K562 (cell line): ENCODE data around the gene BACE1. TPM values are rescaled to one million over a fixed set of nuclear protein-coding genes. Genes with fewer than 3 reads are reported as not detected.

Source experiments
- ATAC-seq: fragments of 200-7000 bp; cut with Tn5 transposase; 3 replicates; pipeline ENCODE4 v1.9.1; 2020; ENCODE audit warnings: moderate library complexity
- BruUV-seq: library from RNA; stranded (reverse); fragments of 400-500 nt; replicated peaks from 2 replicates; lab custom pipeline; 2021; lab: Mats Ljungman, UMichigan
- CTCF ChIA-PET: fragments of 300-600 bp; formaldehyde crosslinking; extraction: SDS; loops from one replicate; lab custom pipeline; 2021; ENCODE audit warnings: low intra/inter-chr PET ratio; lab: Yijun Ruan, JAX
- POLR2A ChIA-PET: fragments of 300-600, 350-650 bp; sonication (Branson Sonifier 250); formaldehyde crosslinking; extraction: SDS; loops from one replicate; lab custom pipeline; 2021; ENCODE audit warnings: antibody characterized with exemption, inconsistent platforms; lab: Yijun Ruan, JAX
- DNase-seq, 4 experiments: peaks; one replicate each; pipeline versions ENCODE4 v3.0.0 to v3.0.0-alpha.2; 2011 to 2018; ENCODE audit warnings: low spot score in 3 of 4, mixed read lengths in 3 of 4; ENCODE audit errors: extremely low read depth in 1 of 4
- FAIRE-seq: peaks from 2 replicates; lab custom pipeline; 2011; peaks lifted over from hg19 to GRCh38; lab: Jason Lieb, UNC
- H2AFZ ChIP-seq: 2 replicates; pipeline ENCODE4 v1.6.0; 2011; ENCODE audit warnings: low read depth, low read length, control low read depth, inconsistent platforms
- H3K27ac ChIP-seq: fragments of 200-600 bp; 3 replicates; pipeline ENCODE4 v1.8.0; 2011; ENCODE audit warnings: low read depth, mild to moderate bottlenecking, control low read depth, inconsistent platforms, low read length, moderate library complexity, mixed read lengths; ENCODE audit errors: extremely low read depth
- H3K27me3 ChIP-seq, 2 experiments: fragments of 300-600 bp in 1 of 2; 2 replicates in 1 of 2; 3 replicates in 1 of 2; pipeline versions ENCODE4 v1.6.0 to v1.8.0; 2011; ENCODE audit warnings: inconsistent platforms in 2 of 2, low read length in 2 of 2, mild to moderate bottlenecking in 1 of 2, mixed read lengths in 1 of 2, moderate library complexity in 1 of 2; ENCODE audit not compliant: control insufficient read depth in 2 of 2, insufficient read depth in 2 of 2
- H3K36me3 ChIP-seq: fragments of 300-600 bp; 3 replicates; pipeline ENCODE4 v1.8.0; 2011; ENCODE audit warnings: mild to moderate bottlenecking, low read length, inconsistent platforms; ENCODE audit not compliant: control insufficient read depth, insufficient read depth
- H3K4me1 ChIP-seq, 2 experiments: fragments of 200-600 bp in 1 of 2; replicated peaks in 1 of 2; 2 replicates in 1 of 2; 3 replicates in 1 of 2; pipeline versions ENCODE4 v1.5.1 to v1.8.0; 2011; ENCODE audit warnings: inconsistent platforms in 2 of 2, low read length in 2 of 2, mild to moderate bottlenecking in 1 of 2, mixed read lengths in 1 of 2, moderate library complexity in 1 of 2; ENCODE audit not compliant: control insufficient read depth in 2 of 2, insufficient read depth in 2 of 2
- H3K4me2 ChIP-seq: 2 replicates; pipeline ENCODE4 v1.6.1; 2011; ENCODE audit warnings: low read length, control low read depth, inconsistent platforms, mixed read lengths; ENCODE audit not compliant: insufficient read depth
- H3K4me3 ChIP-seq: fragments of 200-600 bp; sonication (generic), shearing (Covaris generic); 2 replicates; pipeline ENCODE4 v1.5.1; 2016; ENCODE audit warnings: control low read depth, inconsistent platforms
- H3K79me2 ChIP-seq: fragments of 200-600 bp; 3 replicates; pipeline ENCODE4 v1.8.0; 2011; ENCODE audit warnings: low read length, inconsistent platforms; ENCODE audit not compliant: control insufficient read depth, insufficient read depth
- H3K9ac ChIP-seq, 2 experiments: 2 replicates each; pipeline versions ENCODE4 v1.6.0 to v1.6.1; 2011; ENCODE audit warnings: low read depth in 2 of 2, low read length in 2 of 2, control low read depth in 1 of 2, inconsistent platforms in 1 of 2, mild to moderate bottlenecking in 1 of 2, mixed read lengths in 1 of 2; ENCODE audit not compliant: insufficient read depth in 1 of 2
- H3K9me1 ChIP-seq: one replicate; pipeline ENCODE4 v1.6.0; 2011; ENCODE audit warnings: inconsistent platforms, mild to moderate bottlenecking, low read length, moderate library complexity; ENCODE audit not compliant: control insufficient read depth, insufficient read depth
- H3K9me3 ChIP-seq: replicated peaks from 2 replicates; pipeline ENCODE4 v1.5.1; 2011; ENCODE audit warnings: low read depth, low read length, inconsistent platforms; ENCODE audit not compliant: control insufficient read depth, insufficient read depth
- H4K20me1 ChIP-seq: replicated peaks from 2 replicates; pipeline ENCODE4 v1.6.1; 2011; ENCODE audit warnings: low read length, inconsistent platforms, mixed read lengths; ENCODE audit not compliant: control insufficient read depth, insufficient read depth
- CEBPB ChIP-seq: fragments of 450-650 bp; IDR thresholded peaks from 2 replicates; pipeline ENCODE4 v1.6.1; 2016; ENCODE audit warnings: missing genetic modification characterization, missing compliant biosample characterization
- EGR1 ChIP-seq: fragments of 450-650 bp; conservative IDR thresholded peaks from 2 replicates; pipeline ENCODE4 v1.6.1; 2017; ENCODE audit warnings: mild to moderate bottlenecking
- MTA2 ChIP-seq: fragments of 450-650 bp; IDR thresholded peaks from 2 replicates; pipeline ENCODE4 v1.6.1; 2016; ENCODE audit warnings: low read depth
- MXI1 ChIP-seq: IDR thresholded peaks from 2 replicates; pipeline ENCODE4 v1.6.1; 2011; ENCODE audit warnings: low read depth, mild to moderate bottlenecking, improper control_type of control experiment, low read length
- NFE2 ChIP-seq: IDR thresholded peaks from 2 replicates; pipeline ENCODE4 v1.6.1; 2014; ENCODE audit warnings: antibody characterized with exemption, low read depth
- NR1H2 ChIP-seq: sonication (generic); formaldehyde crosslinking; IDR thresholded peaks from 2 replicates; pipeline ENCODE4 v1.4.0; 2020; ENCODE audit warnings: mild to moderate bottlenecking, missing genetic modification reagents
- NRF1 ChIP-seq, 2 experiments: fragments of 450-650 bp; IDR thresholded peaks in 1 of 2; conservative IDR thresholded peaks in 1 of 2; 2 replicates each; pipeline ENCODE4 v1.6.1; 2014; ENCODE audit warnings: mild to moderate bottlenecking in 2 of 2
- ZEB2 ChIP-seq: fragments of 450-650 bp; IDR thresholded peaks from 2 replicates; pipeline ENCODE4 v1.6.1; 2016
- ZNF408 ChIP-seq: fragments of 250-450 bp; sonication (Bioruptor Pico); IDR thresholded peaks from 2 replicates; pipeline ENCODE4 v1.4.0; 2020; ENCODE audit warnings: low read depth, mild to moderate bottlenecking, moderate library complexity
- WGBS: fragments of 100-300 bp; shearing (Covaris generic); methylation state at CpG from one replicate; pipeline ENCODE4 v1.1.6; 2016; ENCODE audit warnings: low coverage, mixed read lengths; ENCODE audit not compliant: insufficient coverage; ENCODE audit errors: missing lambda C conversion rate; 5-methylcytosine and 5-hydroxymethylcytosine counted together
- in situ Hi-C: fragments of 300-500 bp; cut with MboI; formaldehyde crosslinking; loops from 4 replicates; pipeline ENCODE4 v1.15.0; 2018; ENCODE audit warnings: inconsistent platforms, mixed read lengths
- intact Hi-C: fragments of 100-400 bp; cut with micrococcal nuclease; formaldehyde crosslinking; loops from 2 replicates; pipeline ENCODE4 v1.14.2; 2022
- polyA plus RNA-seq, 8 experiments: library from polyadenylated mRNA; depleted of rRNA in 4 of 8; stranded (reverse) in 5 of 8; unstranded in 3 of 8; fragments of >200 nt; fragmentation: Nextera tagmentation in 2 of 8; fragmentation: Illumina TruSeq in 1 of 8; extraction: Ambion mirVana in 2 of 8; extraction: Trizol in 1 of 8; gene quantifications; 2 replicates each; pipeline versions ENCODE4 v1.2.1 to v1.2.3, GENCODE V29; 2011 to 2014; ENCODE audit warnings: inconsistent platforms in 1 of 8, missing spikeins in 1 of 8
- total RNA-seq, 7 experiments: library from RNA; depleted of rRNA in 6 of 7; stranded (reverse); fragments of >200 nt in 6 of 7; fragmentation: Illumina TruSeq in 2 of 7; extraction: Trizol in 2 of 7; gene quantifications; 2 replicates each; pipeline versions ENCODE4 v1.2.1 to v1.2.3, GENCODE V29; 2011 to 2021; ENCODE audit warnings: low replicate concordance in 1 of 7
- TF ChIP-seq, protein P1 (sequence below): fragments of 250-450 bp; sonication (Bioruptor Pico); IDR thresholded peaks from 2 replicates; pipeline ENCODE4 v1.9.0; 2021; ENCODE audit warnings: mild to moderate bottlenecking
- TF ChIP-seq, protein P2 (sequence below): fragments of 250-450 bp; sonication (Bioruptor Pico); IDR thresholded peaks from 2 replicates; pipeline ENCODE4 v1.5.0; 2021
- TF ChIP-seq, protein P3 (sequence below), 2 experiments: fragments of 200-800 bp in 1 of 2; sonication (Bioruptor generic) in 1 of 2; sonication (generic) in 1 of 2; formaldehyde crosslinking in 1 of 2; IDR thresholded peaks in 1 of 2; conservative IDR thresholded peaks in 1 of 2; 2 replicates each; pipeline versions ENCODE4 v1.5.0 to v1.6.1; 2016 to 2020; ENCODE audit warnings: missing compliant biosample characterization in 1 of 2, missing genetic modification characterization in 1 of 2, missing genetic modification reagents in 1 of 2

BACE1 gene
- total and polyA plus RNA-seq, 9 of the 15 experiments (the other 6 are each of a cell fraction or from before 2014, with no cell fraction given), result 0.01 to 0.25 (median 0.16) TPM; not detected in 5

DNA sequence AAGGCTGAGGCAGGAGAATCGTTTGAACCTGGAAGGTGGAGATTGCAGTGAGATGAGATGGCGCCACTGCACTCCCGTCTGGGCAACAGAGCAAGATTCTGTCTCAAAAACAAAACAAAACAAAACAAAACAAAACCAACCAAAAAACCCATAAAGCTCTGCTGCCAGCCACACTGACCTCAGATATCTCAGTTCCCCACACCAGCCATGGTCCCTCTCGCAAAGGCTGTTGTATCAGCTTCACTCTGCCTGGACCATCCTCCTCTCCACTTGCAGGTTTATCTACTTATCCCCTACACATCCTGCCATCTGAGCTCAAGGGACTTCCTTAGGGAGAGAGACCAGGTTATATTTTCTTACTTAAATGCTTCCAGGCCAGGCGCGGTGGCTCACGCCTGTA, 13.8 kb downstream of the BACE1 start:
- Histone ChIP-seq H2AFZ (no peak overlapping the region), H3K36me3 (no peaks in the 10 kb centered on the region), H3K9ac (no peak overlapping the region), H3K79me2 (no peaks in the 10 kb centered on the region), H4K20me1 (0 out of 2 replicates have a peak, but pooled peaks cover 3% of the 10 kb centered on the region), H3K27me3 (peaks cover 23 to 68% of the 10 kb centered on the region in 2 experiments), H3K27ac (no peak overlapping the region), H3K9me1 (no peaks in the 10 kb centered on the region), H3K4me1 (peaks cover 0 to 10% of the 10 kb centered on the region in 2 experiments; a peak in 2 of 5 replicates), H3K4me2 (no peak overlapping the region), H3K4me3 (no peak overlapping the region), H3K9me3 (no peaks in the 10 kb centered on the region)
- WGBS, result 26% methylated on average over 7 of the region's 7 CpGs
- TF ChIP-seq MXI1 (no peak), NFE2 (no peak), MTA2 (no peak), CEBPB (tag) (no peak), ZNF408 (CRISPR knock-in tag) (no peak), NR1H2 (no peak)
- TF ChIP-seq, protein P1, sequence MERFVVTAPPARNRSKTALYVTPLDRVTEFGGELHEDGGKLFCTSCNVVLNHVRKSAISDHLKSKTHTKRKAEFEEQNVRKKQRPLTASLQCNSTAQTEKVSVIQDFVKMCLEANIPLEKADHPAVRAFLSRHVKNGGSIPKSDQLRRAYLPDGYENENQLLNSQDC (CRISPR knock-in tag), result no peak
- ATAC-seq (no peak), DNase-seq (no peak), FAIRE-seq (no peak)
- intact Hi-C loops (no loop called here), in situ Hi-C loops (no loop called here)
- ChIA-PET POLR2A (no interaction called here), CTCF (no interaction called here)
- BruUV-seq, result no TSS peak

DNA sequence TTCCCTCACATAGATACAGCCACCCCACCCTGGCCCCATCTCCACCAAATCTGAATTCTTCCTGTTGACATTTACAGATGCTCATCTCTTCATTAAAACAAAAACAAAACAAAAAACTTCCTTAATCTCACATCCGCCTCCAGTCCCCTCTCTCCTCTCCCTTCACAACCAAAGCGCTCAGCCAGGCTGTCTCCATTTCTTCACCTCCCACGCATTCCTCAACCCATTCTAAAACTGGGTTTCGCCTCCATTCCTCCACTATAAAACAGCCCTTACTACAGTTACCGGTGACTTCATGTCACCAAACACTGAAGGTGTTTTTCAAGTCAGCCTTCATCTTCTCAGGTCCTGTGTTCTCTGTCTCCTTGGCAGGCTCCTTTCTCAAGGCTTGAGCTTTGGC, 15.3 kb downstream of the BACE1 start:
- Histone ChIP-seq H2AFZ (no peak overlapping the region), H3K4me1 (peaks cover 0 to 10% of the 10 kb centered on the region in 2 experiments; a peak in 1 of 5 replicates), H3K36me3 (no peaks in the 10 kb centered on the region), H3K27ac (no peak overlapping the region), H3K4me3 (no peak overlapping the region), H3K9me3 (no peaks in the 10 kb centered on the region), H3K27me3 (peaks cover 20 to 55% of the 10 kb centered on the region in 2 experiments), H3K9me1 (no peaks in the 10 kb centered on the region), H3K4me2 (no peak overlapping the region), H4K20me1 (peaks cover 3% of the 10 kb centered on the region; the same call in 1 of the 2 replicates), H3K9ac (no peak overlapping the region), H3K79me2 (no peaks in the 10 kb centered on the region)
- no TSS peak for BruUV-seq
- ATAC-seq, result peak; percentile 48
- TF ChIP-seq, protein P2, sequence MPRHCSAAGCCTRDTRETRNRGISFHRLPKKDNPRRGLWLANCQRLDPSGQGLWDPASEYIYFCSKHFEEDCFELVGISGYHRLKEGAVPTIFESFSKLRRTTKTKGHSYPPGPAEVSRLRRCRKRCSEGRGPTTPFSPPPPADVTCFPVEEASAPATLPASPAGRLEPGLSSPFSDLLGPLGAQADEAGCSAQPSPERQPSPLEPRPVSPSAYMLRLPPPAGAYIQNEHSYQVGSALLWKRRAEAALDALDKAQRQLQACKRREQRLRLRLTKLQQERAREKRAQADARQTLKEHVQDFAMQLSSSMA (CRISPR knock-in tag), result no peak
- peak; percentile 82 for TF ChIP-seq EGR1
- peak; percentile 18 to 24; a peak in 1 of 4 replicates for TF ChIP-seq NRF1 (conservative IDR thresholded peaks at IDR 0.05 in 1 of 2, IDR thresholded peaks at IDR 0.05 in 1 of 2)
- TF ChIP-seq, protein P3, sequence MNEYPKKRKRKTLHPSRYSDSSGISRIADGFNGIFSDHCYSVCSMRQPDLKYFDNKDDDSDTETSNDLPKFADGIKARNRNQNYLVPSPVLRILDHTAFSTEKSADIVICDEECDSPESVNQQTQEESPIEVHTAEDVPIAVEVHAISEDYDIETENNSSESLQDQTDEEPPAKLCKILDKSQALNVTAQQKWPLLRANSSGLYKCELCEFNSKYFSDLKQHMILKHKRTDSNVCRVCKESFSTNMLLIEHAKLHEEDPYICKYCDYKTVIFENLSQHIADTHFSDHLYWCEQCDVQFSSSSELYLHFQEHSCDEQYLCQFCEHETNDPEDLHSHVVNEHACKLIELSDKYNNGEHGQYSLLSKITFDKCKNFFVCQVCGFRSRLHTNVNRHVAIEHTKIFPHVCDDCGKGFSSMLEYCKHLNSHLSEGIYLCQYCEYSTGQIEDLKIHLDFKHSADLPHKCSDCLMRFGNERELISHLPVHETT (CRISPR knock-in tag; conservative IDR thresholded peaks at IDR 0.05 in 1 of 2, IDR thresholded peaks at IDR 0.05 in 1 of 2), result no peak
- TF ChIP-seq ZEB2, result 0 out of 2 replicates have a peak, but pooled peaks have one; percentile 23
- in situ Hi-C loops (no loop called here), intact Hi-C loops (no loop called here)
- peak in 1 of 4 experiments; percentile 23 for DNase-seq
- POLR2A ChIA-PET, result no interaction called here
- no peak for FAIRE-seq
- CTCF ChIA-PET, result no interaction called here
- 4% methylated on average over 5 of the region's 5 CpGs for WGBS
